Measurements from ENCODE around the gene PRLH.

The PRLH gene

GRCh38 chr2:237567276-237568029, 1.1 kb downstream of the PRLH start:
- DNase-seq = no peak

GRCh38 chr2:237568121-237568660, 1.8 kb downstream of the PRLH start:
- DNase-seq = no peak

DNA sequence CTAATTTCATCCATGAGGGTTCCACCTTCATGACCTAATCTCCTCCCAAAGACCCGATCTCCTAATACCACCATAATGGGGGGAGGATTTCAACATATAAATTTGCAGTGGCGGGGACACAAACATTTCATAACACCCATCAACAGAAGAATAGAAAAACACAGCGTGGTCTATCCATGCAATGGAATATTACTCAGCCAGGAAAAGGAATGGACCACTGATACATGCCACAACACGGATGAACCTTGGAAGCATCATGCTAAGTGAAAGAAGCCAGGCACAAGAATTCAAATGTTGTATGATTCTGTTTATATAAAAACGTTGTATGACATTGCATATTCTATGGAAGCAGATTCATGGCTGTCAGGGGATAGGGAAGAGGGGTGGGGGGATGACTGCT, 2.7 kb downstream of the PRLH start:
- DNase-seq = no peak

DNA sequence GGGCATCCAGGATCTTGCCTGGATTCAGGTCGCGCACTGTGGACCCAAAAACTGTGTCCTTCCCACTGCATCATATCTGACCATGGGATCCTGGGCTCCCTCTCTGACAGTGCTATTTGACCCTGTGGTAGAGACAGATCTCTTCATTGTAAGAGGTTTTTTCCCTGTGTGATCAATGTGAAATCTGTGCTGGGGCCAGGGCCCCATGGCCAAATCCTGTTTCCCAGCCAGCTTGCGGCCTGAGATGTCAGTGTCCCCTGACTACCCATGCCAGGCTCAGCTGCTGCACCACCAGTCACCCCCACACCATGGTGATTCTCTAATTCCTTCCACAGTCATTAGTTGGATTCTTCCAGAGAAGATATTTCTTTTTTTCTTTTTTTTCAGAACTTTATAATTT, 3.5 kb downstream of the PRLH start:
- DNase-seq = no peak

DNA sequence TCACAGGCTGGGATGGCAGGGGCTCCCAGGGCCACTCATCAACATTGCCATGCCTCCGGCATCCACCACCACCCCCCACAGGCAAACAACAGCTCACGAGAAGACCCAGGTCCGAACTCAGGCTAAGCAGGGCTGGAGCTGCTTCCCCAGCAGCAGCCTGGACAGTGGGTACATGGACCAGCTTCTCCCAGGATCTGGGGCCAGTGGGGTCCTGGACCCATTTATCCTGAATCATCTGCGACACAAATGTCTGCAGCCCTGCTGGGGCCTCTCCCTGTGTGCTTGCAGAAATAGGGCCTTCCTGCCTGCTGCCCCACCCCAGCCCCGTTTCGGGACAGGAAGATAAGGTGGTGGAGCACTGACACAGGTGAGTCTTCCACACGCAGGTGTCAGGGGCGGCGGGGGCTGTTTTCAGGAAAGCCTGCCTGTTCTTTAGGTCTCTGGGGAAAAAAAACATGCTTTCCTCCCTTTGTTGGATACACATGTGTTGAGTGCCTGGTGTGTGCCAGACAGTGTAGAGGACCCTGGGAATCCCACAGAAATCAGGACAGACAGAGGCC, 4.5 kb downstream of the PRLH start:
- no peak for DNase-seq

- DNase-seq = no peak
Observed at GRCh38 chr2:237571551-237571950, 5.2 kb downstream of the PRLH start.

- peak; percentile 93 for DNase-seq
Observed at GRCh38 chr2:237572021-237572741, 5.8 kb downstream of the PRLH start.

GRCh38 chr2:237572742-237573101, 6.3 kb downstream of the PRLH start:
- no peak for DNase-seq

- DNase-seq = no peak
Observed at GRCh38 chr2:237573721-237574415, 7.5 kb downstream of the PRLH start.

DNA sequence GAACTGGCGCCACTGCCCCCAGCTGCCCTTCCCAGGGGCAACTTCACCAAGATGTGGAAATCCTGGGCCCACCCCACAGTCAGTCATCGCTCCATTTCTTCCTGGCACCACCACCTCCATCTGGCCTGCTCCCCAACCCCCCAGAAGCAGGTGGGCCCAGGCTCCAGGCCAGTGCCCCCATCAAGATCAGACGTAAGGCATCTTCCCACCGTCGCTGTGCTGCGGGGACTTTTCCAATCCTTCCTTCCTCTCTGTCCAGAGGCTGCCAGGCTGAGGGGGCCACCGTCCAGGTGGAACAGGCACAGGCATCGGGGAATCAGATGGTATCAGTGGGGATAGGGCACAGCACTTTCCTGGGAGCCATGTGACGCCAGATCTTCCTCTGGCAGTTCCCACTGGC, 8.1 kb downstream of the PRLH start:
- no peak for DNase-seq

- DNase-seq = peak; percentile 60
Observed at GRCh38 chr2:237574894-237575868, 8.8 kb downstream of the PRLH start.

DNA sequence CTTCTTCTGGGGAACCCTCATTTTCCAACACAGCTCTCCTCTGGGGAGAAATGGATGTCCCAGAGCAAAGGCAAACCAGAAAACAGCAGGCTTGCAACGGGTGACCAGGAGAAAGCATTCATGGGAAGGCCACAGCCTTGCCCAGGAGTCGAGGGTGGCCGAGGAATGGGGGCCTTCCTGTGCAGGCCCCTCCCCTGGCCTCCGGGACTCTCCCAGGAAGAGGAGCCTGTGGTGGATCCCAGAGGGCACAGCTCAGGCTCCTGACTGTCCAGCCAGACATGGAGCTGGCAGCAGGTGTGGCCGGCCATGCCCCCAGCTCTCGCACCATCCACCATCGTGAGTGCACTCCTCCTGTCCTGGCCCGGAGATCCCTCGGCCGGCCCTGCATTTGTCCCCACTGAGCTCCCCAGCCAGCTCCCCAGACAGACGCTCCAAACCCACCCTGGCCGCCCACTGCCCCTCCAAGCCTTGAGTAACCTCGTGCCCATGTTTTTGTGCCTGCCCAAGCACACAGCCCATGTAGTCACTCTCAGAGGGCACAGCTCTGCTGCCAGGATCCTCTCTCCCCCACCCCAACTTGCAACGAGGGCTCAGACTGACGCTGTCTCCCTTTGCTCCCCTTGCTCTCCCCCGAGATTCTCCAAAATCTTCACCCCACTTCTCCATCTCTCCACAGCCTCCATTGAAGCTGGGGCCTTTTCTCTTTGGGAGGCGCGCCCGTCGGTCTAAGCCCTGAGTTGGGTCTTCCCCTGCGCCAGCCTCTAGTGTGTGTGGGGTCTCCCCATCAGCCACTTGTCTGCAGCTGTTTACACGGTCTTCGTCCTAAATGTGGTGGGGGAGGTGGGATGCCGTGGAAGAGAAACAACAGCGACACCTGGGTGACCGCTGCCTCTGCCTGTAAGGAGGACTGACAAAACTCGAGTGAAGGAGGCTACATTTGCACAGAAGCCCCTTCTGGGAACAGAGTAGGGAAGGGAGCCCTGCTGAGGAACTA, 9.8 kb downstream of the PRLH start:
- no peak for DNase-seq

DNA sequence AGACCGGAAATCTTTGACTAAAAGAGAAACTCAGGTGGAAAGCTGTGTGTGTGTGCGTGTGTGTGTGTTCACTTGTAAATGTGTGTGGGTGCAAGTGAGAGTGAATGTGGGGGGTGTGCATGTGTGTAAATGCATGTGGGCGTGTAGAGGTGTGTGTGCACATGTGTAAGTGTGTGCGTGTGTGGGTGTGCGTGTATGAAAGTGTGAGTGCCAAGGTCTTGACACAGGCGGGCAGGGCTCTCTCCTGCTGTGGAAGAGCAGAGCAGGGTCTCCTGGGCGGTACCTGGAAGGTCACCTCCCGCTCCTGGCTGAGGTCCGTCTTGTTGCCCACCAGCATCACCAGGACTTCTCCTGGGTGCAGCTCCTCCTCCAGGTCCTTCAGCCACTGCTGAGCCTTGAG, 10.6 kb downstream of the PRLH start:
- no peak for DNase-seq

DNA sequence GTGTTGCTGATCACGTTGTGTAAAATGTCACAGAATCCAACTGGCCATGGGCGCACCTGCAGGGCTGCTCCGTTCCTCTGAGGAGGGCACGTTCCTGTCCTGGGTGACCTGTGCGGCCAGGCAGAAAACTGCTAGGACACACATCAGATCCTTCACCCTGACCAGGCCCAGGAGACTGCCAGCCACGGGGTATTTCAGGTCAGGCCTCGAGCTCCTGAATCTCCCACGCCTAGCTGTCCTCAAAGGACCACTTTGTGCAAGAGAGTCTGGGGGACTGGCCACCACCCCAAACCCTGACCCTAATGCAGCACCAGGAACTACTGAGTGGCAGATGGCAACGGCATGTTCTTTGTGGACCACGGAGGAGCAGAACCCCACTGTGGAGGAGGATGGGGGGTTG, 11.1 kb downstream of the PRLH start:
- DNase-seq = no peak

- no peak for DNase-seq
Observed at GRCh38 chr2:237577956-237578870, 11.8 kb downstream of the PRLH start.

GRCh38 chr2:237581326-237581725, 15.0 kb downstream of the PRLH start:
- DNase-seq = no peak

GRCh38 chr2:237581751-237582746, 15.7 kb downstream of the PRLH start:
- peak; percentile 78 for DNase-seq
